PC-9 (cell line): ENCODE data around the gene GLCCI1. TPM values are rescaled to one million over a fixed set of nuclear protein-coding genes. Genes with fewer than 3 reads are reported as not detected.

ENCODE experiments used
- BruUV-seq: library from RNA; stranded (reverse); fragments of 400-500 nt; replicated peaks from 2 replicates; lab custom pipeline; 2021; lab: Mats Ljungman, UMichigan
- CTCF ChIA-PET: fragments of 300-600 bp; sonication (Branson Sonifier 250); formaldehyde crosslinking; loops from one replicate; lab custom pipeline; 2022; ENCODE audit warnings: antibody characterized with exemption; lab: Charles Lee
- POLR2A ChIA-PET: fragments of 300-600 bp; sonication (Branson Sonifier 250); formaldehyde crosslinking; loops from one replicate; lab custom pipeline; 2022; ENCODE audit warnings: antibody characterized with exemption; ENCODE audit not compliant: unreplicated experiment; lab: Charles Lee
- DNase-seq, 2 experiments: peaks; one replicate each; pipeline versions ENCODE4 v3.0.0 to v3.0.0-alpha.2; 2015 to 2022; ENCODE audit warnings: mixed read lengths in 1 of 2
- H2AFZ ChIP-seq: fragments of 200-600 bp; sonication (generic); 2 replicates; pipeline ENCODE4 v1.8.1; 2017; ENCODE audit warnings: antibody characterized with exemption
- H3F3A ChIP-seq: fragments of 200-600 bp; sonication (generic); 2 replicates; pipeline ENCODE4 v1.8.1; 2017; ENCODE audit warnings: antibody characterized with exemption, mild to moderate bottlenecking, low read depth; ENCODE audit not compliant: insufficient read depth
- H3K27ac ChIP-seq: fragments of 200-600 bp; sonication (generic); 2 replicates; pipeline ENCODE4 v1.6.1; 2016; ENCODE audit warnings: mixed run types
- H3K27me3 ChIP-seq: fragments of 200-600 bp; sonication (generic); 2 replicates; pipeline ENCODE4 v1.6.1; 2016; ENCODE audit warnings: low read depth, mixed run types; ENCODE audit not compliant: insufficient read depth
- H3K36me3 ChIP-seq: fragments of 200-600 bp; sonication (generic); 2 replicates; pipeline ENCODE4 v1.6.1; 2016; ENCODE audit warnings: low read depth, mixed run types
- H3K4me1 ChIP-seq: fragments of 200-600 bp; sonication (generic); replicated peaks from 2 replicates; pipeline ENCODE4 v1.6.1; 2016; ENCODE audit warnings: mixed run types; ENCODE audit not compliant: insufficient read depth
- H3K4me2 ChIP-seq: fragments of 200-600 bp; sonication (generic); 2 replicates; pipeline ENCODE4 v1.6.1; 2017; ENCODE audit warnings: mixed run types
- H3K4me3 ChIP-seq: fragments of 200-600 bp; sonication (generic); 2 replicates; pipeline ENCODE4 v1.6.1; 2016; ENCODE audit warnings: mixed run types
- H3K79me2 ChIP-seq: fragments of 200-600 bp; sonication (generic); 2 replicates; pipeline ENCODE4 v1.6.1; 2017; ENCODE audit warnings: low read depth, mixed run types
- H3K9me2 ChIP-seq: fragments of 200-600 bp; sonication (generic); 2 replicates; pipeline ENCODE4 v1.8.1; 2017; ENCODE audit warnings: mild to moderate bottlenecking; ENCODE audit not compliant: insufficient read depth
- H3K9me3 ChIP-seq: fragments of 200-600 bp; sonication (generic); 2 replicates; pipeline ENCODE4 v1.8.1; 2016; ENCODE audit warnings: low read depth; ENCODE audit not compliant: insufficient read depth
- H4K20me1 ChIP-seq: fragments of 200-600 bp; sonication (generic); 2 replicates; pipeline ENCODE4 v1.8.1; 2017; ENCODE audit not compliant: insufficient read depth
- CTCF ChIP-seq: fragments of 200-600 bp; sonication (generic); conservative IDR thresholded peaks from 2 replicates; pipeline ENCODE4 v1.6.1; 2017; ENCODE audit warnings: mixed run types, antibody characterized with exemption, mild to moderate bottlenecking, moderate library complexity
- EZH2 ChIP-seq: fragments of 200-600 bp; sonication (generic); IDR thresholded peaks from 2 replicates; pipeline ENCODE4 v1.8.0; 2017; ENCODE audit warnings: antibody characterized with exemption, low read depth
- intact Hi-C: fragments of 100-400 bp; cut with micrococcal nuclease; formaldehyde crosslinking; loops from one replicate; pipeline ENCODE4 v1.10.0; 2022; ENCODE audit not compliant: unreplicated experiment
- total RNA-seq: library from RNA; stranded (reverse); gene quantifications from 2 replicates; pipeline ENCODE4 v1.2.3, GENCODE V29; 2021

The GLCCI1 gene
- total RNA-seq, 1 experiment from 2014 or later = 42.1 TPM

DNA sequence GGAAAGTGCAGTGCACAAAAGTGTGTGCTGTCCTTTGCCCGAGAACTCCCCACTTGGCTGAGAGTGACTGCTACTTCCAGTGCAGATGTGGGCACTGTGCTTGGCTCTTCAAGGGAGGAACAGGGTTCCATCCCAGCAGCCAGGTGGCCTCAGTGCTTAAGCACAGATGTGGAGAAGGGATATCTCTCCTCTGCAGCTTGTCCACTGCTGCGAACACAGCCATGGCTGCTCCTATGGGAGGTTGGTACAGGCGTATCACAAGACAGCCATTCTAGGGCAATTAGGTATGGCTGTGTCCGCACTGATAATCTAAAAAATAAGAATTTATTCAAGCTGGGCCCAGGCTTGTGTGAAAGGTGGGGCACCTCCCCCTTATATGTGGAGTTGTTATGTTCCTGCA, 66.6 kb downstream of the GLCCI1 start:
- H3K27ac ChIP-seq = no peak overlapping the region
- H3K4me1 ChIP-seq = no peaks in the 10 kb centered on the region
- peaks cover 8% of the 10 kb centered on the region for H3K9me3 ChIP-seq
- POLR2A ChIA-PET = no interaction called here
- H3K4me3 ChIP-seq = no peak overlapping the region
- CTCF ChIA-PET = interaction anchor here (0.6 to 1.1 kb wide), 5 partner anchors 65 to 395 kb away, joined by 3 to 6 read pairs (median 3); partner anchors contain the start of gene UMAD1
- no peaks in the 10 kb centered on the region for H4K20me1 ChIP-seq
- H3K36me3 ChIP-seq = peaks cover 15% of the 10 kb centered on the region
- no peaks in the 10 kb centered on the region for H3K9me2 ChIP-seq
- no peak for DNase-seq
- H3K27me3 ChIP-seq = no peaks in the 10 kb centered on the region
- H2AFZ ChIP-seq = no peak overlapping the region
- H3K79me2 ChIP-seq = no peaks in the 10 kb centered on the region
- intact Hi-C loops = loop anchor here (5.0 kb wide), 1 partner anchor 273 kb away; no protein-coding TSS in a partner anchor
- no peak overlapping the region for H3K4me2 ChIP-seq
- BruUV-seq = no TSS peak
- no peaks in the 10 kb centered on the region; the same call in none of the 2 replicates for H3F3A ChIP-seq
- TF ChIP-seq EZH2 (no peak), CTCF (no peak)

GRCh38 chr7:8035647-8036518, 67.3 kb downstream of the GLCCI1 start:
- Histone ChIP-seq H3K4me3 (no peak overlapping the region), H3K79me2 (no peaks in the 10 kb centered on the region), H3K27ac (no peak overlapping the region), H3K4me2 (no peak overlapping the region), H3K27me3 (no peaks in the 10 kb centered on the region), H3K4me1 (no peaks in the 10 kb centered on the region), H3K9me2 (no peaks in the 10 kb centered on the region), H2AFZ (no peak overlapping the region), H4K20me1 (no peaks in the 10 kb centered on the region), H3F3A (no peaks in the 10 kb centered on the region; the same call in none of the 2 replicates), H3K9me3 (peaks cover 8% of the 10 kb centered on the region; the same call in 1 of the 2 replicates), H3K36me3 (peaks cover 15% of the 10 kb centered on the region)
- no TSS peak for BruUV-seq
- TF ChIP-seq CTCF (peak; percentile 69), EZH2 (no peak)
- POLR2A ChIA-PET = interaction anchor here (0.6 kb wide), 1 partner anchor 63 kb away, joined by 3 read pairs; no protein-coding TSS in a partner anchor
- intact Hi-C loops = loop anchor here (2.0 to 5.0 kb wide), 3 partner anchors 67 to 355 kb away; partner anchors contain the start of gene GLCCI1
- CTCF ChIA-PET = interaction anchor here (0.7 to 1.1 kb wide), 4 partner anchors 65 to 396 kb away, joined by 3 to 6 read pairs (median 4); partner anchors contain the start of gene UMAD1
- DNase-seq = no peak

DNA sequence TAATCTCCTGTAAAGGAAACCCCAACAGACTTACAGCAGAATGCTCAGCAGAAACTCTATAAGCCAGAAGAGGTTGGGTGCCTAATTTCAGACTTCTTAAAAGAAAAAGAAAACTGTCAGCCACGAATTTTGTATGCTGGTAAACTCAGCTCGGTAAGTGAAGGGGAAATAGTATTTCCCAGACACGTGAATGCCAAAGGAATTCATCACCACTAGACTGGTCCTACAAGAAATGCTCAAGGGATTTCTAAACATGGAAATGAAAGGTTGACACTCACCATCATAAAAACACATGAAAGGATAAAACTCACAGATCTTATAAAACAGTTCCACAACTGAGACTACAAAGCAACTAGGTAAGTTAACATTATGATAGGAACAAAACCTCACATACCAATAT, 68.6 kb downstream of the GLCCI1 start:
- Histone ChIP-seq H3K36me3 (peaks cover 15% of the 10 kb centered on the region), H4K20me1 (no peaks in the 10 kb centered on the region), H3K9me2 (no peaks in the 10 kb centered on the region), H3K27ac (no peak overlapping the region), H2AFZ (no peak overlapping the region), H3K79me2 (no peaks in the 10 kb centered on the region), H3K9me3 (peaks cover 8% of the 10 kb centered on the region; the same call in 1 of the 2 replicates), H3K27me3 (no peaks in the 10 kb centered on the region), H3K4me1 (no peaks in the 10 kb centered on the region), H3K4me3 (no peak overlapping the region), H3K4me2 (no peak overlapping the region), H3F3A (no peaks in the 10 kb centered on the region; the same call in none of the 2 replicates)
- intact Hi-C loops = loop anchor here (2.0 to 5.0 kb wide), 3 partner anchors 68 to 356 kb away; partner anchors contain the start of gene GLCCI1
- BruUV-seq = no TSS peak
- no peak for DNase-seq
- POLR2A ChIA-PET = no interaction called here
- CTCF ChIA-PET = no interaction called here
- TF ChIP-seq EZH2 (no peak), CTCF (no peak)
